ENCODE results near the gene MCEMP1. TPM values are rescaled to one million over a fixed set of nuclear protein-coding genes. Genes with fewer than 3 reads are reported as not detected.

MCEMP1 gene
- total and polyA plus RNA-seq, 2 of the 4 experiments (the other 2 are of a cell fraction): 0.15 TPM; not detected in 1

DNA sequence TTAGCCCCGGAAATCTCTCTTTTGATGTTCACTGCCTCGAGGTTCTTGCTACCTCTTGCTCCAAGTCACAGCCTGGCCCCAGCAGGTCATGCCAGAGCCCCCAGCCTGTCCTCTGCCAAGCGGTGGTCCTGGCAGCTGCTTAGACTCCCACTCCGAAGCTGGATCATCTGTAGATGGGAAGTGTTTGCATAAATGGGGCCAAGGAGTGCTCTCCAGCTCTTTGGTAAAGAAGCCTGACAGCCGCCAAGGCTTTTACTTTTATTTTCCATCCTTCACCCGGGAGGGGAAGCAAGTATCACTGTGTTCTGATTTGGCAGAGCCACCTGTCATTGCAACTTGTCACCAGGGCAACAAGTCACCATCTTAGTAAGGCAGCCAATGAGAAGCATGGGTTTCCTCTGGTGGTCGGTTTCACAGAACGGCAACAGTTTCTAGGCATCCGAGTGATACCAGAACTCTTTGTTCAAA is 18.6 kb upstream of the MCEMP1 start:
- Histone ChIP-seq H3K9me3 (ENCODE audit: control insufficient read depth, insufficient read depth, low read length) (no peaks in the 10 kb centered on the region), H4K91ac (ENCODE audit: insufficient read depth, low read depth, low read length) (no peak overlapping the region), H3K79me1 (ENCODE audit: low read depth in 1 of 2, low read length in 2 of 2) (no peaks in the 10 kb centered on the region), H3K23ac (ENCODE audit: low read depth, low read length) (no peak overlapping the region), H2BK20ac (ENCODE audit: low read depth, low read length) (no peak overlapping the region), H4K8ac (ENCODE audit: low read depth in 2 of 2, low read length in 2 of 2) (no peak overlapping the region), H2AFZ (replicated peaks; ENCODE audit: low read length, poor library complexity) (no peak overlapping the region), H3K27me3 (ENCODE audit: control insufficient read depth, insufficient read depth, low read length) (peaks cover 10% of the 10 kb centered on the region), H3K9me1 (ENCODE audit: insufficient read depth, low read length) (no peaks in the 10 kb centered on the region), H4K20me1 (ENCODE audit: insufficient read depth, low read length) (no peaks in the 10 kb centered on the region), H3K27ac (ENCODE audit: insufficient read depth, low read length) (no peak overlapping the region), H3K4me3 (ENCODE audit: insufficient read depth, low read depth, low read length) (no peak overlapping the region), H3K18ac (ENCODE audit: low read depth, low read length) (no peak overlapping the region), H2BK5ac (ENCODE audit: low read depth, low read length, poor library complexity, severe bottlenecking) (no peak overlapping the region), H2AK5ac (ENCODE audit: low read depth, low read length) (no peak overlapping the region), H4K5ac (ENCODE audit: low read depth, low read length) (no peak overlapping the region), H3K36me3 (ENCODE audit: control insufficient read depth, insufficient read depth, low read length) (no peaks in the 10 kb centered on the region), H2AK9ac (replicated peaks; ENCODE audit: low read depth, low read length, poor library complexity) (no peak overlapping the region), H3K4me1 (ENCODE audit: control insufficient read depth, insufficient read depth, low read length) (no peaks in the 10 kb centered on the region), H2BK15ac (ENCODE audit: low read depth, low read length) (no peak overlapping the region), H3K4ac (ENCODE audit: low read depth, low read length) (no peak overlapping the region), H3K56ac (ENCODE audit: extremely low read depth, insufficient read depth, low read length) (no peak overlapping the region), H3K9ac (ENCODE audit: low read depth, low read length) (no peak overlapping the region), H3K4me2 (ENCODE audit: low read depth, low read length) (no peak overlapping the region; the same call in 1 of the 2 replicates), H3K14ac (replicated peaks; ENCODE audit: low read depth, low read length) (no peak overlapping the region), H2BK120ac (ENCODE audit: low read depth, low read length) (no peak overlapping the region)
- DNase-seq: no peak
- 7% methylated on average over 3 of the region's 9 CpGs; no CpG with 5 or more reads in 1 of the 2 experiments for WGBS, 2 experiments (ENCODE audit: extremely low coverage in 2 of 2, insufficient read length in 1 of 2)
- TF ChIP-seq FOS (IDR thresholded peaks at IDR 0.05; ENCODE audit: low read depth, low read length) (no peak), MAZ (IDR thresholded peaks at IDR 0.05; ENCODE audit: borderline replicate concordance, low read depth, low read length) (no peak), RCOR1 (IDR thresholded peaks at IDR 0.05; ENCODE audit: insufficient replicate concordance, low read length) (no peak), RFX5 (IDR thresholded peaks at IDR 0.05; ENCODE audit: low read depth, low read length) (no peak), RAD21 (IDR thresholded peaks at IDR 0.05; ENCODE audit: low read length) (no peak)
- TF ChIP-seq, protein P1, sequence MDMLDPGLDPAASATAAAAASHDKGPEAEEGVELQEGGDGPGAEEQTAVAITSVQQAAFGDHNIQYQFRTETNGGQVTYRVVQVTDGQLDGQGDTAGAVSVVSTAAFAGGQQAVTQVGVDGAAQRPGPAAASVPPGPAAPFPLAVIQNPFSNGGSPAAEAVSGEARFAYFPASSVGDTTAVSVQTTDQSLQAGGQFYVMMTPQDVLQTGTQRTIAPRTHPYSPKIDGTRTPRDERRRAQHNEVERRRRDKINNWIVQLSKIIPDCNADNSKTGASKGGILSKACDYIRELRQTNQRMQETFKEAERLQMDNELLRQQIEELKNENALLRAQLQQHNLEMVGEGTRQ (IDR thresholded peaks at IDR 0.05; ENCODE audit: low read depth, low read length): no peak
- TF ChIP-seq, protein P2, sequence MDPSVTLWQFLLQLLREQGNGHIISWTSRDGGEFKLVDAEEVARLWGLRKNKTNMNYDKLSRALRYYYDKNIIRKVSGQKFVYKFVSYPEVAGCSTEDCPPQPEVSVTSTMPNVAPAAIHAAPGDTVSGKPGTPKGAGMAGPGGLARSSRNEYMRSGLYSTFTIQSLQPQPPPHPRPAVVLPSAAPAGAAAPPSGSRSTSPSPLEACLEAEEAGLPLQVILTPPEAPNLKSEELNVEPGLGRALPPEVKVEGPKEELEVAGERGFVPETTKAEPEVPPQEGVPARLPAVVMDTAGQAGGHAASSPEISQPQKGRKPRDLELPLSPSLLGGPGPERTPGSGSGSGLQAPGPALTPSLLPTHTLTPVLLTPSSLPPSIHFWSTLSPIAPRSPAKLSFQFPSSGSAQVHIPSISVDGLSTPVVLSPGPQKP (IDR thresholded peaks at IDR 0.05; ENCODE audit: borderline replicate concordance, low read depth, low read length): no peak
- TF ChIP-seq, protein P3, sequence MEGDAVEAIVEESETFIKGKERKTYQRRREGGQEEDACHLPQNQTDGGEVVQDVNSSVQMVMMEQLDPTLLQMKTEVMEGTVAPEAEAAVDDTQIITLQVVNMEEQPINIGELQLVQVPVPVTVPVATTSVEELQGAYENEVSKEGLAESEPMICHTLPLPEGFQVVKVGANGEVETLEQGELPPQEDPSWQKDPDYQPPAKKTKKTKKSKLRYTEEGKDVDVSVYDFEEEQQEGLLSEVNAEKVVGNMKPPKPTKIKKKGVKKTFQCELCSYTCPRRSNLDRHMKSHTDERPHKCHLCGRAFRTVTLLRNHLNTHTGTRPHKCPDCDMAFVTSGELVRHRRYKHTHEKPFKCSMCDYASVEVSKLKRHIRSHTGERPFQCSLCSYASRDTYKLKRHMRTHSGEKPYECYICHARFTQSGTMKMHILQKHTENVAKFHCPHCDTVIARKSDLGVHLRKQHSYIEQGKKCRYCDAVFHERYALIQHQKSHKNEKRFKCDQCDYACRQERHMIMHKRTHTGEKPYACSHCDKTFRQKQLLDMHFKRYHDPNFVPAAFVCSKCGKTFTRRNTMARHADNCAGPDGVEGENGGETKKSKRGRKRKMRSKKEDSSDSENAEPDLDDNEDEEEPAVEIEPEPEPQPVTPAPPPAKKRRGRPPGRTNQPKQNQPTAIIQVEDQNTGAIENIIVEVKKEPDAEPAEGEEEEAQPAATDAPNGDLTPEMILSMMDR (conservative IDR thresholded peaks at IDR 0.05; ENCODE audit: low read depth, low read length): no peak
- POLR2A ChIA-PET (ENCODE audit: unreplicated experiment): no interaction called here
- CTCF ChIA-PET: interaction anchor here (0.9 kb wide), 1 partner anchor 23 kb away, joined by 4 read pairs; the partner anchor contains the start of gene TRAPPC5
- in situ Hi-C loops (cut with MboI; ENCODE audit: low sequenced_read_pairs): no loop called here
- ATAC-seq (ENCODE audit: low read depth): no peak
- no TSS peak for BruUV-seq (replicated peaks)
- intact Hi-C loops (cut with micrococcal nuclease): no loop called here
- dilution Hi-C loops (cut with HindIII; ENCODE audit: low sequenced_read_pairs, unreplicated experiment): no loop called here

Data from IMR-90 (cell line).